AG04449 (cell line): ENCODE data around the gene TUBGCP5.

Source experiments
- CTCF ChIA-PET: fragments of 350-600 bp; formaldehyde crosslinking; extraction: SDS; loops from one replicate; lab custom pipeline; 2021; ENCODE audit warnings: antibody characterized with exemption; lab: Yijun Ruan, JAX
- POLR2A ChIA-PET: fragments of 400-600, 350-600 bp; formaldehyde crosslinking; extraction: SDS; loops from one replicate; lab custom pipeline; 2020; ENCODE audit warnings: antibody characterized with exemption, inconsistent platforms; lab: Yijun Ruan, JAX
- DNase-seq: peaks from one replicate; pipeline ENCODE4 v3.0.0-alpha.2; 2010; ENCODE audit warnings: low read depth, low spot score
- H3K4me3 ChIP-seq: 2 replicates; pipeline ENCODE4 v1.5.1; 2011; ENCODE audit warnings: low read depth, mild to moderate bottlenecking, control low read depth, low read length
- TF ChIP-seq, protein P1 (sequence below): IDR thresholded peaks from one replicate; pipeline ENCODE4 v1.5.1; 2011; ENCODE audit warnings: mild to moderate bottlenecking, moderate library complexity, low read length, control low read depth, inconsistent platforms; ENCODE audit not compliant: insufficient read depth; ENCODE audit errors: missing control alignments

TUBGCP5 gene

DNA sequence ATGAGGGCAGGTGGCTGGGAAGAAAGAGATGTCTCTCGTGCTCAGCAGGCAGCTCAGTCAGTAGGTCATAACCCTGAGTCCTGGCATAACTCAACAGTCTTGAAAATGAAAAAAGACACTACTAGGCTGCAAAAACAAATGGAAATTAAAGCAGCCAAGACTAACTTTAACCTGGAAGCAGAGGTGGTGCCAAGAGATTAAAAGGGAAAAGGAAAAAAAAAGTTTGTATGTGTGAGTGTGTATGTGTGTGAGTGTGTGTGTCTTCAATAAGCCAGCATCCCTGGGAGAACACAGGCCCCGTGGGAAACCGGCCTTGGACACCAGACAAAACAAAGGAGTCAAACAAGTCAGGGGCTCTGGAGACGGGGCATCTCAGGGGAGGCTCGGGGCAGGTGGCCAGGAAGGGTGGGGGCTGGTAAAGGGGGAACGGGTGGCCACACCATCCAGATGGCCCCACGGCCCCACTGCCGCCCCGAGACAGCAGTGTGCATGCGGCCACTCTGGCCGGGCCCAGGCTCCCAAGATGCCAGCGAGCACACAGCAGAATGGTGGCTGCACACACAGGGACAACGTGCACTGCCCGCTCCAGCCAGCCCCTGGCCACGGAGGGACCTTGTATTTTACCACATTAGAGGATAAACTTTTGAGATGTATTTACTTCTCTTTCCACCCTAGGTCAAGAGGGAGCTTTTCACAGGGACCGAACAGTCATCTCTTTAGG is 83.0 kb downstream of the TUBGCP5 start:
- H3K4me3 ChIP-seq = no peak overlapping the region
- no peak for DNase-seq
- ChIA-PET POLR2A (no interaction called here), CTCF (no interaction called here)
- TF ChIP-seq, protein P1, sequence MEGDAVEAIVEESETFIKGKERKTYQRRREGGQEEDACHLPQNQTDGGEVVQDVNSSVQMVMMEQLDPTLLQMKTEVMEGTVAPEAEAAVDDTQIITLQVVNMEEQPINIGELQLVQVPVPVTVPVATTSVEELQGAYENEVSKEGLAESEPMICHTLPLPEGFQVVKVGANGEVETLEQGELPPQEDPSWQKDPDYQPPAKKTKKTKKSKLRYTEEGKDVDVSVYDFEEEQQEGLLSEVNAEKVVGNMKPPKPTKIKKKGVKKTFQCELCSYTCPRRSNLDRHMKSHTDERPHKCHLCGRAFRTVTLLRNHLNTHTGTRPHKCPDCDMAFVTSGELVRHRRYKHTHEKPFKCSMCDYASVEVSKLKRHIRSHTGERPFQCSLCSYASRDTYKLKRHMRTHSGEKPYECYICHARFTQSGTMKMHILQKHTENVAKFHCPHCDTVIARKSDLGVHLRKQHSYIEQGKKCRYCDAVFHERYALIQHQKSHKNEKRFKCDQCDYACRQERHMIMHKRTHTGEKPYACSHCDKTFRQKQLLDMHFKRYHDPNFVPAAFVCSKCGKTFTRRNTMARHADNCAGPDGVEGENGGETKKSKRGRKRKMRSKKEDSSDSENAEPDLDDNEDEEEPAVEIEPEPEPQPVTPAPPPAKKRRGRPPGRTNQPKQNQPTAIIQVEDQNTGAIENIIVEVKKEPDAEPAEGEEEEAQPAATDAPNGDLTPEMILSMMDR = no peak

DNA sequence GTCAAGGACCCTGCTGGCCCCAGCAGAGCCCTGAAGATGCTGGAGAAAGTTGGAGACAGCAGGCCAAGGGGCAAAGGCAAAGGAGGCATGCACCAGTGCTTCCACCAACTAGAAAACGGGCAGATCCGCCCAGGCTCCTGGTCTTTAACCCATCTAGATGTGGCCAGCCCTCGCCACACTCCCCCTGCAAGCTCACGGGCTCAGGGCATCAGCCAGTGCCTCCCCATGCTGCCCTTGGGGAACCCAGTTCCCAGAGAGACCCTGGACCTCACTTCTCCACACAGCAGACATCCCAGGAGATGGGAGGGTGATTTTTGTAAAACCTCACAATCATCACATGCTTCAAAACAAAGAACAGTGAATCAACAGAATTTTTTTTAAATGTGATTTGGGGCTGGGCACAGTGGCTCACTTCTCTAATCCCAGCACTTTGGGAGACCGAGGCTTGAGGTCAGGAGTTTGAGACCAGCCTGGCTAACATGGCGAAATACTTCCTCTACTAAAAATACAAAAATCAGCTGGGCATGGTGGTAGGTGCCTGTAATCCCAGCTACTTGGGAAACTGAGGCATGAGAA is 83.7 kb downstream of the TUBGCP5 start:
- no peak overlapping the region for H3K4me3 ChIP-seq
- CTCF ChIA-PET = no interaction called here
- no peak for DNase-seq
- POLR2A ChIA-PET = no interaction called here
- TF ChIP-seq, protein P1 = no peak

DNA sequence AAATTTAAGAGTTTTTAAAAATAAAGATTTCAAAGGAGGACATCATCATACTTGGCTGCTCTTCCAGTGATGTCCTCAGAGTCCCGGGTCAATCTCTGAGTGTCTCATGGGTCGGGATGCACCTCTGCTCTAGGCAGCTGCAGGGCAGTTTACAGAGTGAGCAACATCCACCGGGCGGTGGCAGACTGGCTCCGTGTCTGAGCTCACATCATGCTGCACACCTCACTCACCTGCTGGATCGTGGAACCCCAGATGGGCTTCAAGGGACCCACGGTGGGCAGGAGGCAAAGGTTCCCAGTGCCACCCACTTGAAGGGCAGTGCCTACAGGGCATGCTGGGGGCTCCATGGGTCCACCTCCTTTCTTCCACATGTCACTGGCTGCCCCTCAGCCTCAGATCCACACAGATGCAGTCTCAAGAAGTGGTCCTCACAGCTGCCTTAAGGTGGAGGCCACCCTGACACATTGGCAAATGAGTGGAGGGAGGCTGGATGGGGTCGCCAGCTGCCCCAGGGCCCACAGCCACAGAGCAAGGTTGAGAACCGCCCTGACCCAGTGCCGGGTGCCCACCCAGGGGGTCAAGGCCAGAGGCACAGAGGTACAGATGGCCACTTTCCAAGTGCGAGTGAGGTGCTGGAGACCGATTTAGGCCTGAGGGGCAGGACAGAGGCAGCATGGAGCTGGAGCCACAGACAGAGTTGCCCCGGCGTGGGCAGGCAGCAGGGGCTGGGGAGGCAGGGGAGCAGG is 84.4 kb downstream of the TUBGCP5 start:
- H3K4me3 ChIP-seq = no peak overlapping the region
- no peak for DNase-seq
- TF ChIP-seq, protein P1 = no peak
- ChIA-PET POLR2A (no interaction called here), CTCF (interaction anchor here (1.2 kb wide), 1 partner anchor 9 kb away, joined by 4 read pairs; no protein-coding TSS in a partner anchor)

DNA sequence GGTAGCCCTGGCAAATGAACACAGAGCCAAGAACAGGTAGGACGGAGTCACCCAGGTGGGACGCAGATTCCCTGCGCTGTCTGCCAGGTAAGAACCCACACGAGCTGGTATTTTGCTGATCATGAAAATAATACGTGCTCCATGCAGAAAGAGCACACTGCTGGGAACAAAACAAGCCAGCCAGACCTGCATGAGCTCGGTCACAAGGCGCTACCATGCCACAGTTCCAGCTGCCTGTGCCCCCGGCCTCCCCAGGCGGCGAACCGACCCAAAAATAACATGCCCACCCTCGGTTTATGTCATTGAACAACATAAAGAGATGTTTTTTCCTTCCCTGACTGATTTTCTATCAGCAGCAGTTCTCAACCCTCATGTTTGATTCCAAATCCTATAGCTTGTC is 85.0 kb downstream of the TUBGCP5 start:
- POLR2A ChIA-PET = no interaction called here
- CTCF ChIA-PET = interaction anchor here (1.2 kb wide), 1 partner anchor 10 kb away, joined by 4 read pairs; no protein-coding TSS in a partner anchor
- no peak for DNase-seq
- TF ChIP-seq, protein P1 = no peak
- H3K4me3 ChIP-seq = no peak overlapping the region

DNA sequence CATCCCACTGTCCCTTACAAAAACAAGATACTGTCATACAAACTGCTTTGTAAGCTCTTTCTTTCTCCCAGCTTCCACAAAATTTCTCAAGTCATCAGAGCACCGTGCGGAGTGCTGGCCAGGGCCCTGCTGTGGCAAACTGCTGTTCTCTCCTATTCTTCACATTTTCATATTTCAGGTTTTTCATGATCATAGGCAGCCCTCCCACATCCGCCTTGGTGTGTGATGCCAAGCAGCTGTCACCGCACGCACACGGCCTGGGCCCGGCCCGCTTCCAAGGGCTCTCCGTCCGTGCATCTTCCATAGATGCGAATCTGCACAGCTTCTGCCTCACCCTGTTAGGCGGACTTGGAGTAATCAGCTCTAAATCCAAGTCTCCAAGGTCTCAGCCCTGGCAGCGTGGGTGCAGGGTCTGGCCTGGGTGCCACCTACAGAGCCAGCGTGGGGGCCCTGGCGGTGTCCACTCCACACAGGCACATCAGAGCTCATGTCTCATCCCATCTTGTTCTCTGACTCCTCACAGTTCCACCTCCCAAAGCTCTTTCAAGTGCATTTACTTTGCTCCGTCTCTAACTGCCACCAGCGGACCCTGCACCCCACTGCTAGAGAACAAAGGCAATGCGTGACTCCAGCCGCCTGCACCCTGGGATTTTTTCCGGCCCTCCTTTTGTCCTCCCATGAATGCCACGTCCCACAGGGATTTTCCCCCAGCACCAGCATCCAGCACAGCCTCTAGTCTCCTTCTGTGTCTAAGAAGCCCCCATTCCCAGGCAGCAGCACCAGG is 86.4 kb downstream of the TUBGCP5 start:
- no peak overlapping the region for H3K4me3 ChIP-seq
- CTCF ChIA-PET = no interaction called here
- POLR2A ChIA-PET = no interaction called here

More for the DNA sequence above, 86.4 kb downstream of the TUBGCP5 start:
- no peak for DNase-seq
- TF ChIP-seq, protein P1 = no peak
